ENCODE results near the gene MACROH2A2. TPM values are rescaled to one million over a fixed set of nuclear protein-coding genes. Genes with fewer than 3 reads are reported as not detected.

The MACROH2A2 gene
- total and polyA plus RNA-seq, 2 of the 8 experiments (the other 6 are each of a cell fraction or from before 2014, with no cell fraction given) = 7.9 to 9.3 TPM

GRCh38 chr10:70063418-70064098, 10.9 kb downstream of the MACROH2A2 start:
- H2BK15ac ChIP-seq (ENCODE audit: low read length) = no peak overlapping the region
- FAIRE-seq = no peak
- no peak overlapping the region for H3K27ac ChIP-seq (ENCODE audit: low read depth, low read length)
- no peak overlapping the region for H3K18ac ChIP-seq (ENCODE audit: extremely low read depth, low read length)
- H3K9ac ChIP-seq (replicated peaks in 1 of 4; ENCODE audit: extremely low read depth in 1 of 4, low read depth in 3 of 4, low read length in 3 of 4) = no peak overlapping the region
- no peak overlapping the region for H3K56ac ChIP-seq (replicated peaks; ENCODE audit: insufficient read length, low read depth, low read length)
- no peak overlapping the region for H2BK20ac ChIP-seq (ENCODE audit: low read length)
- no peak overlapping the region for H2BK12ac ChIP-seq (ENCODE audit: low read depth, low read length)
- no peaks in the 10 kb centered on the region; a peak in 2 of 7 replicates for H3K27me3 ChIP-seq (replicated peaks in 1 of 4; ENCODE audit: control insufficient read depth in 3 of 4, extremely low read depth in 1 of 4, insufficient read depth in 3 of 4, low read length in 3 of 4)
- H3K4me2 ChIP-seq (ENCODE audit: insufficient read depth in 1 of 2, low read depth in 2 of 2, low read length in 2 of 2) = no peak overlapping the region
- H4K8ac ChIP-seq (ENCODE audit: extremely low read depth, insufficient read depth, low read length) = no peak overlapping the region
- WGBS, 2 experiments (ENCODE audit: extremely low coverage in 1 of 2, insufficient coverage in 1 of 2, insufficient read length in 1 of 2, insufficient replicate concordance in 2 of 2, low coverage in 1 of 2, low lambda C conversion rate in 2 of 2, missing lambda C conversion rate in 1 of 2) = 88% methylated on average over 10 of the region's 10 CpGs; no CpG with 5 or more reads in 1 of the 2 experiments
- H4K91ac ChIP-seq (replicated peaks; ENCODE audit: insufficient read length, low read length) = no peak overlapping the region
- ChIA-PET POLR2A (ENCODE audit: partially characterized antibody) (no interaction called here), CTCF (ENCODE audit: partially characterized antibody) (interaction anchor here (0.7 to 6.9 kb wide), 5 partner anchors 9 to 105 kb away, joined by 3 to 26 read pairs (median 3); partner anchors contain the start of gene MACROH2A2)
- H3K9me3 ChIP-seq (ENCODE audit: insufficient read depth in 2 of 2, low read depth in 1 of 2, low read length in 1 of 2) = no peaks in the 10 kb centered on the region
- no peak for DNase-seq (ENCODE audit: low read depth in 1 of 2, low spot score in 2 of 2)
- 0 out of 7 replicates have a peak, but pooled peaks cover 0 to 3% (median under 1%) of the 10 kb centered on the region in 4 experiments for H3K4me1 ChIP-seq (replicated peaks in 1 of 4; ENCODE audit: control insufficient read depth in 3 of 4, insufficient read depth in 4 of 4, low read length in 3 of 4)
- no peak overlapping the region for H4K5ac ChIP-seq (ENCODE audit: insufficient read length, low read depth, low read length)
- H2AK5ac ChIP-seq (ENCODE audit: low read depth, low read length) = no peak overlapping the region
- H3K36me3 ChIP-seq (ENCODE audit: control insufficient read depth in 2 of 4, insufficient read depth in 4 of 4, low read length in 3 of 4) = no peaks in the 10 kb centered on the region
- H3K23ac ChIP-seq (ENCODE audit: insufficient read length) = no peak overlapping the region
- no peak overlapping the region for H2BK120ac ChIP-seq (replicated peaks; ENCODE audit: low read depth, low read length)
- no peaks in the 10 kb centered on the region for H3K79me2 ChIP-seq (ENCODE audit: control insufficient read depth in 1 of 2, insufficient read depth in 2 of 2, low read length in 2 of 2)
- H2BK5ac ChIP-seq (ENCODE audit: low read depth, low read length) = no peak overlapping the region
- H4K20me1 ChIP-seq (replicated peaks in 1 of 2; ENCODE audit: control insufficient read depth in 1 of 2, insufficient read depth in 2 of 2, low read length in 2 of 2) = peaks cover 2 to 6% of the 10 kb centered on the region in 2 experiments
- H3K4me3 ChIP-seq (ENCODE audit: extremely low read depth in 1 of 4, insufficient read depth in 2 of 4, low read depth in 3 of 4, low read length in 4 of 4) = no peak overlapping the region
- H3K23me2 ChIP-seq (ENCODE audit: low read depth, low read length) = no peaks in the 10 kb centered on the region
- no peak overlapping the region for H2AFZ ChIP-seq (ENCODE audit: low read length)
- no peaks in the 10 kb centered on the region; the same call in 1 of the 2 replicates for H3K79me1 ChIP-seq (ENCODE audit: low read depth, low read length)
- no peak overlapping the region for H3K4ac ChIP-seq (replicated peaks; ENCODE audit: insufficient read length, low read depth, low read length)
- no peak overlapping the region for H3K14ac ChIP-seq (ENCODE audit: insufficient read length)
- TF ChIP-seq TBP (IDR thresholded peaks at IDR 0.05; ENCODE audit: low read depth, low read length) = no peak
- no peak for TF ChIP-seq E2F6 (IDR thresholded peaks at IDR 0.05)
- no peak for TF ChIP-seq SP4 (IDR thresholded peaks at IDR 0.05; ENCODE audit: low read length)
- TF ChIP-seq EP300 (IDR thresholded peaks at IDR 0.05; ENCODE audit: borderline replicate concordance in 1 of 2, low read depth in 2 of 2, low read length in 2 of 2) = no peak
- TF ChIP-seq TAF1 (IDR thresholded peaks at IDR 0.05; ENCODE audit: low read depth, low read length) = no peak
- no peak for TF ChIP-seq YY1 (IDR thresholded peaks at IDR 0.05; ENCODE audit: low read depth, low read length)
- no peak for TF ChIP-seq CREB1 (IDR thresholded peaks at IDR 0.05)
- no peak for TF ChIP-seq TEAD4 (IDR thresholded peaks at IDR 0.05; ENCODE audit: low read depth, low read length)
- TF ChIP-seq, protein P1, sequence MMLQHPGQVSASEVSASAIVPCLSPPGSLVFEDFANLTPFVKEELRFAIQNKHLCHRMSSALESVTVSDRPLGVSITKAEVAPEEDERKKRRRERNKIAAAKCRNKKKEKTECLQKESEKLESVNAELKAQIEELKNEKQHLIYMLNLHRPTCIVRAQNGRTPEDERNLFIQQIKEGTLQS (IDR thresholded peaks at IDR 0.05; ENCODE audit: insufficient read depth, low read depth, low read length) = no peak
- TF ChIP-seq TCF12 (IDR thresholded peaks at IDR 0.05; ENCODE audit: low read depth, low read length) = no peak
- TF ChIP-seq POU5F1 (IDR thresholded peaks at IDR 0.05; ENCODE audit: low read depth, low read length) = no peak
- TF ChIP-seq BCL11A (IDR thresholded peaks at IDR 0.05; ENCODE audit: low read depth in 2 of 2, low read length in 2 of 2) = no peak
- TF ChIP-seq MAFK (IDR thresholded peaks at IDR 0.05; ENCODE audit: low read depth, low read length) = no peak
